Heart left ventricle (tissue), 16 donors: ENCODE data around the gene PLPPR1. TPM values are rescaled to one million over a fixed set of nuclear protein-coding genes. Genes with fewer than 3 reads are reported as not detected.

ENCODE experiments used
- ATAC-seq, 4 donors: fragments of 200-7000 bp; cut with Tn5 transposase; one replicate each; pipeline ENCODE4 v1.9.1; 2020 to 2022; ENCODE audit warnings: moderate library complexity in 4 of 4, mild to moderate bottlenecking in 3 of 4, moderate number of reproducible peaks in 1 of 4
- DNase-seq, 5 donors: peaks; one replicate each; pipeline ENCODE4 v3.0.0-alpha.2; 2020
- H3K27ac ChIP-seq, 12 donors: fragments of 200-600 bp; sonication (generic) in 4 of 12; one replicate each; pipeline versions ENCODE4 v1.5.0 to v1.8.0; 2016 to 2022; ENCODE audit warnings: mild to moderate bottlenecking in 2 of 12
- H3K27me3 ChIP-seq, 9 donors: fragments of 200-600 bp; sonication (generic) in 2 of 9; one replicate each; pipeline versions ENCODE4 v1.5.1 to v1.8.0; 2016 to 2022; ENCODE audit warnings: mild to moderate bottlenecking in 3 of 9
- H3K36me3 ChIP-seq, 9 donors: fragments of 200-600 bp; sonication (generic) in 2 of 9; one replicate each; pipeline versions ENCODE4 v1.5.0 to v1.8.0; 2018 to 2022; ENCODE audit warnings: mild to moderate bottlenecking in 2 of 9
- H3K4me1 ChIP-seq, 12 donors: fragments of 200-600 bp; sonication (generic) in 4 of 12; one replicate each; pipeline versions ENCODE4 v1.5.0 to v1.8.0; 2016 to 2022; ENCODE audit warnings: mild to moderate bottlenecking in 3 of 12
- H3K4me3 ChIP-seq, 12 donors: fragments of 200-600 bp; sonication (generic) in 4 of 12; one replicate each; pipeline versions ENCODE4 v1.5.0 to v1.8.0; 2017 to 2022; ENCODE audit warnings: mild to moderate bottlenecking in 9 of 12, moderate library complexity in 4 of 12
- H3K9me3 ChIP-seq, 12 donors: fragments of 200-600 bp; sonication (generic) in 4 of 12; one replicate each; pipeline versions ENCODE4 v1.5.0 to v1.8.0; 2016 to 2022; ENCODE audit warnings: mild to moderate bottlenecking in 1 of 12
- POLR2A ChIP-seq, 2 donors: fragments of 450-650 bp; IDR thresholded peaks; one replicate each; pipeline ENCODE4 v1.6.1; 2017; ENCODE audit warnings: antibody characterized with exemption in 2 of 2, mild to moderate bottlenecking in 2 of 2, moderate library complexity in 2 of 2
- WGBS, 4 donors: extraction: QIAGEN DNeasy Blood & Tissue Kit in 2 of 4; methylation state at CpG; one replicate each; pipeline versions ENCODE4 v1.1.5 to v1.1.7; 2013 to 2018; 5-methylcytosine and 5-hydroxymethylcytosine counted together
- intact Hi-C, 10 donors: fragments of 100-400 bp; cut with DNase I; formaldehyde crosslinking; loops; one replicate each; pipeline versions ENCODE4 v1.11.1 to v1.14.2; 2022
- polyA plus RNA-seq, 2 donors: library from polyadenylated mRNA; stranded (reverse); fragments of 200-250 nt; gene quantifications; one replicate each; pipeline ENCODE4 v1.2.3, GENCODE V29; 2013
- total RNA-seq, 9 donors: library from RNA; depleted of rRNA in 2 of 9; stranded (reverse); fragments of >200 nt in 2 of 9; fragmentation: NEBNext Ultra II Directional in 3 of 9; extraction: Animal tissue kit (Norgen Biotek cat#: 25700) in 3 of 9; gene quantifications; one replicate each; pipeline versions ENCODE4 v1.1.0 to v1.2.4, GENCODE V29; 2016 to 2023
- TF ChIP-seq, protein P1 (sequence below), 12 donors: fragments of 200-600 bp; sonication (generic) in 4 of 12; IDR thresholded peaks; one replicate each; pipeline versions ENCODE4 v1.5.0 to v1.8.0; 2018 to 2022; ENCODE audit warnings: antibody characterized with exemption in 12 of 12, mild to moderate bottlenecking in 5 of 12
- donor health status: ischemic (EF 13 %, LVEDD 7.1; RV severe dilation, severe dysfunction).
- donor health status: healthy with polysubstance abuse.
- donor health status: DM: no; HTN: yes; CAD: no.
- donor health status: DM: no; HTN: no; CAD: no.
- donor health status: ischemic (EF 25% LVEDD 6.9; RV normal size, moderate dysfunction).
- donor health status: ischemic (EF 25% LVEDD 5.7; RV mildly dilated, moderate dysfunction).
- donor health status: healthy.
- donor health status: DM: yes; HTN: yes; CAD: no.
- donor health status: ischemic (EF 35%, LVEDD 5.7; RV mildly dilated, moderate dysfunction).
- donor health status: nonischemic (EF 11% LVEDD 7.7; RV severe dilation, severe dysfunction).
- donor health status: DM: yes; HTN: yes; CAD: no.
- donor health status: PGD.
- donor health status: ischemic (EF 29% LVEDD 5.4; RV normal size, mild dysfunction).
- donor health status: nonischemic (EF 23%, LVEDD 6.1; RV moderate dilation, normal function).

The PLPPR1 gene
- total and polyA plus RNA-seq, 11 donors, result 0.33 TPM; not detected in 10

DNA sequence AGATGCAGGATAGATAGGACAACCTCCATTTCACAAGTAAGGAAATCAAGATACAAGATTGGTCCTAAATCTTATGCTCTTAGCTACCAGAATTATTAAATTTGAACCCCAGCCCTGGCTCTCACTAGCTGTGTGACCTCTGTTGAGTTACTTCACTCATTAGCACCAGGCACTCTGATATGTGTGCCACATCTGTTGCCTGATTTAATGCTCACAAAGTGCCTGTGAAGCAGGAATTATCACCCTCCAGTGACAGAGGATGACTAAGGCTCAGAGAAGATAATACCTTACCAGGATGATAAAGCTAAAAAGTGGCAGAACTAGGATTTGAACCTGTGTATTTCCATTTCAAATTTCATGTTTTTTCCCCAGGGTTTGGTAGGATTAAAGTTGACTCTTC, 110.0 kb downstream of the PLPPR1 start:
- H3K4me1 ChIP-seq, result no peaks in the 10 kb centered on the region
- TF ChIP-seq POLR2A (IDR thresholded peaks at IDR 0.05), result no peak
- TF ChIP-seq, protein P1, sequence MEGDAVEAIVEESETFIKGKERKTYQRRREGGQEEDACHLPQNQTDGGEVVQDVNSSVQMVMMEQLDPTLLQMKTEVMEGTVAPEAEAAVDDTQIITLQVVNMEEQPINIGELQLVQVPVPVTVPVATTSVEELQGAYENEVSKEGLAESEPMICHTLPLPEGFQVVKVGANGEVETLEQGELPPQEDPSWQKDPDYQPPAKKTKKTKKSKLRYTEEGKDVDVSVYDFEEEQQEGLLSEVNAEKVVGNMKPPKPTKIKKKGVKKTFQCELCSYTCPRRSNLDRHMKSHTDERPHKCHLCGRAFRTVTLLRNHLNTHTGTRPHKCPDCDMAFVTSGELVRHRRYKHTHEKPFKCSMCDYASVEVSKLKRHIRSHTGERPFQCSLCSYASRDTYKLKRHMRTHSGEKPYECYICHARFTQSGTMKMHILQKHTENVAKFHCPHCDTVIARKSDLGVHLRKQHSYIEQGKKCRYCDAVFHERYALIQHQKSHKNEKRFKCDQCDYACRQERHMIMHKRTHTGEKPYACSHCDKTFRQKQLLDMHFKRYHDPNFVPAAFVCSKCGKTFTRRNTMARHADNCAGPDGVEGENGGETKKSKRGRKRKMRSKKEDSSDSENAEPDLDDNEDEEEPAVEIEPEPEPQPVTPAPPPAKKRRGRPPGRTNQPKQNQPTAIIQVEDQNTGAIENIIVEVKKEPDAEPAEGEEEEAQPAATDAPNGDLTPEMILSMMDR (IDR thresholded peaks at IDR 0.05), result no peak
- H3K27ac ChIP-seq, result no peak overlapping the region
- H3K36me3 ChIP-seq, result no peaks in the 10 kb centered on the region
- no peak for DNase-seq
- H3K9me3 ChIP-seq, result no peaks in the 10 kb centered on the region
- no peak for ATAC-seq
- H3K4me3 ChIP-seq, result no peak overlapping the region
- intact Hi-C loops, result no loop called here
- H3K27me3 ChIP-seq, result peaks cover 0 to 8% (median 0%) of the 10 kb centered on the region in 9 donors

- TF ChIP-seq, protein P1 (IDR thresholded peaks at IDR 0.05), result no peak
- TF ChIP-seq POLR2A (IDR thresholded peaks at IDR 0.05), result no peak
- H3K36me3 ChIP-seq, result no peaks in the 10 kb centered on the region
- H3K27ac ChIP-seq, result no peak overlapping the region
These were observed 110.6 kb downstream of the PLPPR1 start for GRCh38 chr9:101139082-101139481.

DNA sequence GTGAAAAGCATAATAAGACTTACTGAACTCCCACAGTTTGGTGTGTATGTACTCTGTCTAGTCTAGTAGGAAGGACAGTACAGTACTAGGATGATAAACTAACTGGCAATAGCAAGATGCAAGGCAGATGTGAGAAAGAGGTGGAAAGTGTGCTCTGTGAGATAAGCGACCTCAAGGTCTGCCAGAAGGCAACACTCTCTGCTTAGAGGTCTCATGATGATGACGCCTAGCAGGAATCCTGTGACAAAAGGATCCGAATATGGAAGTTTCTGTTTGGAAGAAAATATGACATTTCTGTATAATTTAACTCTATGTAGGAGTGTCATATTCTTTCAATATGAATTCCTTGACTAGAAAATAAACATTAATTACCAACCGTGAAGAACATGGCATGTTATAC, 112.2 kb downstream of the PLPPR1 start:
- ATAC-seq, result no peak
- intact Hi-C loops, result no loop called here
- no peak for DNase-seq

More at GRCh38 chr9:101139082-101139481, 110.6 kb downstream of the PLPPR1 start:
- Histone ChIP-seq H3K4me1 (no peaks in the 10 kb centered on the region), H3K27me3 (peaks cover 0 to 8% (median 0%) of the 10 kb centered on the region in 9 donors), H3K9me3 (peaks cover 0 to 3% (median 0%) of the 10 kb centered on the region in 12 donors), H3K4me3 (no peak overlapping the region)
- ATAC-seq (no peak), DNase-seq (no peak)
- intact Hi-C loops, result no loop called here
- 31 to 53% (median 35%) methylated on average over 2 of the region's 2 CpGs for WGBS, 4 donors

GRCh38 chr9:101146508-101146907, 118.0 kb downstream of the PLPPR1 start:
- TF ChIP-seq, protein P1 (IDR thresholded peaks at IDR 0.05), result no peak
- TF ChIP-seq POLR2A (IDR thresholded peaks at IDR 0.05), result no peak
- H3K9me3 ChIP-seq, result peaks cover 0 to 8% (median 0%) of the 10 kb centered on the region in 12 donors
- intact Hi-C loops, result no loop called here
- DNase-seq, result no peak
- ATAC-seq, result no peak
- no peak overlapping the region for H3K27ac ChIP-seq
- 62 to 73% (median 66%) methylated on average over 4 of the region's 4 CpGs for WGBS, 4 donors
- no peak overlapping the region for H3K4me3 ChIP-seq
- no peaks in the 10 kb centered on the region for H3K4me1 ChIP-seq
- H3K27me3 ChIP-seq, result no peaks in the 10 kb centered on the region
- no peaks in the 10 kb centered on the region for H3K36me3 ChIP-seq

More for the DNA sequence above, 112.2 kb downstream of the PLPPR1 start:
- H3K9me3 ChIP-seq, result peaks cover 0 to 3% (median 0%) of the 10 kb centered on the region in 12 donors
- no peaks in the 10 kb centered on the region for H3K4me1 ChIP-seq
- 51 to 63% (median 55%) methylated on average over 4 of the region's 4 CpGs for WGBS, 4 donors
- H3K4me3 ChIP-seq, result no peak overlapping the region
- peaks cover 0 to 8% (median 0%) of the 10 kb centered on the region in 9 donors for H3K27me3 ChIP-seq
- no peak for TF ChIP-seq POLR2A (IDR thresholded peaks at IDR 0.05)
- TF ChIP-seq, protein P1 (IDR thresholded peaks at IDR 0.05), result no peak
- no peaks in the 10 kb centered on the region for H3K36me3 ChIP-seq
- no peak overlapping the region for H3K27ac ChIP-seq
